Activated naive CD4-positive, alpha-beta T cell treated with anti-CD3 and anti-CD28 coated beads for 36 hours (primary cell): ENCODE measurements around the gene MTCH1. TPM values are rescaled to one million over a fixed set of nuclear protein-coding genes. Genes with fewer than 3 reads are reported as not detected.

Source experiments
- CTCF ChIA-PET: fragments of 350-600 bp; sonication (Branson Sonifier 250); formaldehyde crosslinking; loops from one replicate; lab custom pipeline; 2021; ENCODE audit warnings: antibody characterized with exemption; lab: Charles Lee
- DNase-seq: peaks from one replicate; pipeline ENCODE4 v3.0.0-alpha.2; 2020
- H3K27ac Mint-ChIP-seq: one replicate; pipeline ENCODE4 v1.8.0; 2021; ENCODE audit warnings: mild to moderate bottlenecking, mixed read lengths
- H3K27me3 Mint-ChIP-seq: one replicate; pipeline ENCODE4 v1.8.0; 2021; ENCODE audit warnings: low read depth, mixed read lengths
- H3K36me3 Mint-ChIP-seq: one replicate; pipeline ENCODE4 v1.8.0; 2021; ENCODE audit warnings: low read depth, mixed read lengths
- H3K4me1 Mint-ChIP-seq: one replicate; pipeline ENCODE4 v1.8.0; 2021; ENCODE audit warnings: low read depth, mixed read lengths
- H3K4me3 Mint-ChIP-seq: one replicate; pipeline ENCODE4 v1.8.0; 2021; ENCODE audit warnings: mild to moderate bottlenecking, moderate library complexity, mixed read lengths
- H3K9me3 Mint-ChIP-seq: one replicate; pipeline ENCODE4 v1.8.0; 2021; ENCODE audit warnings: mixed read lengths
- intact Hi-C: fragments of 100-400 bp; cut with micrococcal nuclease; formaldehyde crosslinking; loops from one replicate; pipeline ENCODE4 v1.15.1; 2023
- total RNA-seq, 2 experiments: library from RNA; stranded (reverse); gene quantifications; one replicate each; pipeline ENCODE4 v1.2.3, GENCODE V29; 2021

MTCH1 gene
- total RNA-seq, 2 experiments from 2014 or later = 97.4 to 101 TPM

- no peak for DNase-seq
- Mint-ChIP-seq H3K36me3 (peaks cover 28% of the 10 kb centered on the region), H3K9me3 (no peaks in the 10 kb centered on the region), H3K4me3 (no peak overlapping the region), H3K4me1 (no peaks in the 10 kb centered on the region), H3K27ac (peak overlapping the region; percentile 76), H3K27me3 (no peaks in the 10 kb centered on the region)
- intact Hi-C loops = no loop called here
- CTCF ChIA-PET = interaction anchor here (0.6 kb wide), 1 partner anchor 16 kb away, joined by 4 read pairs; no protein-coding TSS in a partner anchor
Observed at GRCh38 chr6:36971921-36972673, 13.9 kb downstream of the MTCH1 start.

GRCh38 chr6:36970892-36971842 lies 14.8 kb downstream of the MTCH1 start:
- intact Hi-C loops = no loop called here
- DNase-seq = no peak
- Mint-ChIP-seq H3K4me1 (no peaks in the 10 kb centered on the region), H3K9me3 (no peaks in the 10 kb centered on the region), H3K27me3 (no peaks in the 10 kb centered on the region), H3K27ac (peak overlapping the region; percentile 76), H3K4me3 (no peak overlapping the region), H3K36me3 (peaks cover 26% of the 10 kb centered on the region)
- CTCF ChIA-PET = interaction anchor here (0.8 kb wide), 1 partner anchor 75 kb away, joined by 4 read pairs; no protein-coding TSS in a partner anchor

GRCh38 chr6:36969988-36970891 lies 15.8 kb downstream of the MTCH1 start:
- no peak overlapping the region for H3K4me3 Mint-ChIP-seq
- H3K27me3 Mint-ChIP-seq = no peaks in the 10 kb centered on the region
- H3K36me3 Mint-ChIP-seq = peaks cover 26% of the 10 kb centered on the region
- H3K4me1 Mint-ChIP-seq = peaks cover 1% of the 10 kb centered on the region
- H3K27ac Mint-ChIP-seq = peak overlapping the region; percentile 76
- CTCF ChIA-PET = interaction anchor here (0.8 kb wide), 1 partner anchor 76 kb away, joined by 4 read pairs; no protein-coding TSS in a partner anchor
- DNase-seq = no peak
- intact Hi-C loops = no loop called here
- no peaks in the 10 kb centered on the region for H3K9me3 Mint-ChIP-seq

- CTCF ChIA-PET = no interaction called here
- intact Hi-C loops = no loop called here
- H3K27me3 Mint-ChIP-seq = no peaks in the 10 kb centered on the region
- H3K4me1 Mint-ChIP-seq = peaks cover 9% of the 10 kb centered on the region
- H3K4me3 Mint-ChIP-seq = no peak overlapping the region
- H3K9me3 Mint-ChIP-seq = no peaks in the 10 kb centered on the region
- H3K27ac Mint-ChIP-seq = no peak overlapping the region
- DNase-seq = no peak
- peaks cover 23% of the 10 kb centered on the region for H3K36me3 Mint-ChIP-seq
Observed at GRCh38 chr6:36969240-36969691, 16.7 kb downstream of the MTCH1 start.

- intact Hi-C loops = no loop called here
- peaks cover 23% of the 10 kb centered on the region for H3K36me3 Mint-ChIP-seq
- no peak overlapping the region for H3K4me3 Mint-ChIP-seq
- H3K4me1 Mint-ChIP-seq = peaks cover 18% of the 10 kb centered on the region
- no peak for DNase-seq
- no peaks in the 10 kb centered on the region for H3K27me3 Mint-ChIP-seq
- H3K9me3 Mint-ChIP-seq = no peaks in the 10 kb centered on the region
- H3K27ac Mint-ChIP-seq = no peak overlapping the region
- CTCF ChIA-PET = no interaction called here
Observed at GRCh38 chr6:36968266-36968977, 17.6 kb downstream of the MTCH1 start.

GRCh38 chr6:36967757-36968156 lies 18.2 kb downstream of the MTCH1 start:
- intact Hi-C loops = no loop called here
- H3K4me3 Mint-ChIP-seq = no peak overlapping the region
- H3K27me3 Mint-ChIP-seq = no peaks in the 10 kb centered on the region
- no peaks in the 10 kb centered on the region for H3K9me3 Mint-ChIP-seq
- CTCF ChIA-PET = no interaction called here
- H3K36me3 Mint-ChIP-seq = peaks cover 23% of the 10 kb centered on the region
- H3K27ac Mint-ChIP-seq = no peak overlapping the region
- no peak for DNase-seq
- H3K4me1 Mint-ChIP-seq = peaks cover 24% of the 10 kb centered on the region

- DNase-seq = no peak
- H3K4me3 Mint-ChIP-seq = no peak overlapping the region
- CTCF ChIA-PET = interaction anchor here (0.7 kb wide), 1 partner anchor 40 kb away, joined by 3 read pairs; no protein-coding TSS in a partner anchor
- peaks cover 27% of the 10 kb centered on the region for H3K4me1 Mint-ChIP-seq
- H3K36me3 Mint-ChIP-seq = peaks cover 21% of the 10 kb centered on the region
- no peak overlapping the region for H3K27ac Mint-ChIP-seq
- no peaks in the 10 kb centered on the region for H3K9me3 Mint-ChIP-seq
- intact Hi-C loops = no loop called here
- H3K27me3 Mint-ChIP-seq = no peaks in the 10 kb centered on the region
Observed at GRCh38 chr6:36967301-36967700, 18.7 kb downstream of the MTCH1 start.

- Mint-ChIP-seq H3K27ac (peak overlapping the region; percentile 50), H3K9me3 (no peaks in the 10 kb centered on the region), H3K4me1 (peaks cover 30% of the 10 kb centered on the region), H3K27me3 (no peaks in the 10 kb centered on the region), H3K36me3 (peaks cover 11% of the 10 kb centered on the region), H3K4me3 (no peak overlapping the region)
- no peak for DNase-seq
- CTCF ChIA-PET = interaction anchor here (1.8 kb wide), 1 partner anchor 53 kb away, joined by 5 read pairs; no protein-coding TSS in a partner anchor
- intact Hi-C loops = loop anchor here (5.0 kb wide), 1 partner anchor 53 kb away; no protein-coding TSS in a partner anchor
Observed at GRCh38 chr6:36964908-36965307, 21.1 kb downstream of the MTCH1 start.

- no peaks in the 10 kb centered on the region for H3K27me3 Mint-ChIP-seq
- CTCF ChIA-PET = interaction anchor here (1.8 kb wide), 1 partner anchor 54 kb away, joined by 5 read pairs; no protein-coding TSS in a partner anchor
- no peak overlapping the region for H3K27ac Mint-ChIP-seq
- intact Hi-C loops = loop anchor here (5.0 kb wide), 1 partner anchor 52 kb away; no protein-coding TSS in a partner anchor
- no peak for DNase-seq
- H3K4me1 Mint-ChIP-seq = peaks cover 30% of the 10 kb centered on the region
- no peaks in the 10 kb centered on the region for H3K9me3 Mint-ChIP-seq
- H3K36me3 Mint-ChIP-seq = peaks cover 9% of the 10 kb centered on the region
- no peak overlapping the region for H3K4me3 Mint-ChIP-seq
Observed at GRCh38 chr6:36964349-36964748, 21.6 kb downstream of the MTCH1 start.

GRCh38 chr6:36963451-36964290 lies 22.3 kb downstream of the MTCH1 start:
- Mint-ChIP-seq H3K4me3 (no peak overlapping the region), H3K36me3 (peaks cover 7% of the 10 kb centered on the region), H3K27me3 (no peaks in the 10 kb centered on the region), H3K9me3 (no peaks in the 10 kb centered on the region), H3K4me1 (peaks cover 30% of the 10 kb centered on the region), H3K27ac (peak overlapping the region; percentile 39)
- intact Hi-C loops = loop anchor here (5.0 kb wide), 1 partner anchor 51 kb away; no protein-coding TSS in a partner anchor
- CTCF ChIA-PET = interaction anchor here (0.5 to 1.8 kb wide), 3 partner anchors 55 to 79 kb away, joined by 3 to 5 read pairs (median 3); no protein-coding TSS in a partner anchor
- no peak for DNase-seq
